Glutamatergic neuron (in vitro differentiated cells): ENCODE measurements around the gene BCKDK. TPM values are rescaled to one million over a fixed set of nuclear protein-coding genes. Genes with fewer than 3 reads are reported as not detected.

Source experiments
- DNase-seq: peaks from one replicate; pipeline ENCODE4 v3.0.0; 2022
- H3K27ac Mint-ChIP-seq: one replicate; pipeline ENCODE4 v1.8.0; 2020; ENCODE audit warnings: mild to moderate bottlenecking, mixed read lengths, inconsistent platforms; ENCODE audit not compliant: unreplicated experiment
- H3K27me3 Mint-ChIP-seq: one replicate; pipeline ENCODE4 v1.8.0; 2020; ENCODE audit warnings: mild to moderate bottlenecking, moderate library complexity, mixed read lengths, inconsistent platforms; ENCODE audit not compliant: unreplicated experiment
- H3K36me3 Mint-ChIP-seq: one replicate; pipeline ENCODE4 v1.8.0; 2020; ENCODE audit warnings: mild to moderate bottlenecking, mixed read lengths, inconsistent platforms; ENCODE audit not compliant: unreplicated experiment
- H3K4me1 Mint-ChIP-seq: one replicate; pipeline ENCODE4 v1.8.0; 2020; ENCODE audit warnings: mild to moderate bottlenecking, low read depth, mixed read lengths, inconsistent platforms; ENCODE audit not compliant: unreplicated experiment
- H3K4me3 Mint-ChIP-seq: one replicate; pipeline ENCODE4 v1.8.0; 2020; ENCODE audit warnings: mild to moderate bottlenecking, mixed read lengths, inconsistent platforms; ENCODE audit not compliant: unreplicated experiment
- H3K9me3 Mint-ChIP-seq: one replicate; pipeline ENCODE4 v1.8.0; 2020; ENCODE audit warnings: mild to moderate bottlenecking, moderate library complexity, mixed read lengths, inconsistent platforms; ENCODE audit not compliant: unreplicated experiment
- total RNA-seq: library from RNA; stranded (reverse); fragmentation: NEBNext Ultra II Directional; extraction: Animal tissue kit (Norgen Biotek cat#: 25700); gene quantifications from one replicate; pipeline ENCODE4 v1.2.1, GENCODE V29; 2021; ENCODE audit not compliant: unreplicated experiment
- TF ChIP-seq, protein P1 (sequence below): fragments of 200-600 bp; sonication (generic); IDR thresholded peaks from one replicate; pipeline ENCODE4 v1.5.0; 2021; ENCODE audit not compliant: partially characterized antibody, unreplicated experiment

Gene BCKDK
- total RNA-seq, 1 donor from 2014 or later, result 62.4 TPM

DNA sequence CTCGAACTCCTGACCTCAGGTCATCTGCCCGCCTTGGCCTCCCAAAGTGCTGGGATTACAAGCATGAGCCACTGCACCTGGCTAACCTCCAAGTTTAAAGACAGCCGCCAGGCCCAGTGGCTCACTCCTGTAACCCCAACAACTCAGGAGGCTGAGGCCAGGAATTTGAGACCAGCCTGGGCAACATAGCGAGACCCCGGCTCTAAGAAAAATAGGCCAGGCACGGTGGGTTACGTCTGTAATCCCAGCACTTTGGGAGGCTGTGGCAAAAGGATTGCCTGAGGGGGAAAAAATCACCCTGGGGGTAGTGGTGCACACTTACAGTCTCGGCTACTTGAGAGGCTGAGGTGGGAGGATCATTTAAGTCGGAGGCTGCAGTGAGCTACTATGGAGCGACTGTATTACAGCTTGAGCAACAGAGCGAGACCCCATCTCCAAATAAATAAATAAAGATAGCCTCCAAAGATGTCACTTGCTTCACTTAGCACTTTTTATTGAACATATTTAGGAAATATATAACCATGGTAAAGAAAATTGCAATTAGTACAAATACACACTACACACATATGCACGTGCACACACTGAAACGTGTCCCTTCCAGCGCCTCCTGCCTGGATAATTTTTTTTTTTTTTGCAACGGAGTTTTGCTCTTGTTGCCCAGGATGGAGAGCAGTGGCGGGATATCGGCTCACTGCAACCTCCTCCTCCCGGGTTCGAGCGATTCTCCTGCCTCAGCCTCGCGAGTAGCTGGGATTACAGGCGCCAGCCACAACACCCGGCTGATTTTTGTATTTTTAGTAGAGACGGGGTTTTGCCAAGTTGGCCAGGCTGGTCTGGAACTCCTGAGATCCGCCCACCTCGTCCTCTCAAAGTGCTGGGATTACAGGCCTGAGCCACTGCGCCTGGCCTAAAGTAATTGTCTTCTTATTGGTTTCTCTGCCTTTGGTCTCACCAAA, 1.4 kb upstream of the BCKDK start:
- H3K4me1 Mint-ChIP-seq, result peaks cover 11% of the 10 kb centered on the region
- DNase-seq, result no peak
- H3K9me3 Mint-ChIP-seq, result peaks cover 17% of the 10 kb centered on the region
- H3K27me3 Mint-ChIP-seq, result peaks cover 8% of the 10 kb centered on the region
- peak overlapping the region; percentile 99 for H3K27ac Mint-ChIP-seq
- TF ChIP-seq, protein P1, sequence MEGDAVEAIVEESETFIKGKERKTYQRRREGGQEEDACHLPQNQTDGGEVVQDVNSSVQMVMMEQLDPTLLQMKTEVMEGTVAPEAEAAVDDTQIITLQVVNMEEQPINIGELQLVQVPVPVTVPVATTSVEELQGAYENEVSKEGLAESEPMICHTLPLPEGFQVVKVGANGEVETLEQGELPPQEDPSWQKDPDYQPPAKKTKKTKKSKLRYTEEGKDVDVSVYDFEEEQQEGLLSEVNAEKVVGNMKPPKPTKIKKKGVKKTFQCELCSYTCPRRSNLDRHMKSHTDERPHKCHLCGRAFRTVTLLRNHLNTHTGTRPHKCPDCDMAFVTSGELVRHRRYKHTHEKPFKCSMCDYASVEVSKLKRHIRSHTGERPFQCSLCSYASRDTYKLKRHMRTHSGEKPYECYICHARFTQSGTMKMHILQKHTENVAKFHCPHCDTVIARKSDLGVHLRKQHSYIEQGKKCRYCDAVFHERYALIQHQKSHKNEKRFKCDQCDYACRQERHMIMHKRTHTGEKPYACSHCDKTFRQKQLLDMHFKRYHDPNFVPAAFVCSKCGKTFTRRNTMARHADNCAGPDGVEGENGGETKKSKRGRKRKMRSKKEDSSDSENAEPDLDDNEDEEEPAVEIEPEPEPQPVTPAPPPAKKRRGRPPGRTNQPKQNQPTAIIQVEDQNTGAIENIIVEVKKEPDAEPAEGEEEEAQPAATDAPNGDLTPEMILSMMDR, result no peak
- H3K4me3 Mint-ChIP-seq, result peak overlapping the region; percentile 89
- no peaks in the 10 kb centered on the region for H3K36me3 Mint-ChIP-seq

DNA sequence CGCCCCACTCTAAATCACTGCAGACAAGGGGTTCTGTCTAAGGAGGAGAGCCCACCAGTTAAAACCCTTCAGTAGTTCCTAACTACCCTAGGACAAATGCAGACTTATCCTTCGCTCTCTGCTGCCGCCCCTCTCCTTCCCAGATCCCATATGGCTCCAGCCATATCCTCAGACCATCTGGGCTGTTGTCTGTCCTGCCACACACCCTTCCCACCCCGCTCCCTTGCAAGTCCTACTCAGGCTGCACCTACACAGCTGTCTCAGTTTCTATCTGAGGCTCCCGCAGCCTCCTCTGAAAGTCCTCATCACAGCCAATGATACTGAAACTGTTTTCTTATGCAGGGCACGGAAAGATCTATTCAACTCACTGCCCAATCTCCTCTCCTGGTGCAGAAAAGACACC, 720 bp upstream of the BCKDK start:
- Mint-ChIP-seq H3K27me3 (peaks cover 8% of the 10 kb centered on the region), H3K27ac (peak overlapping the region; percentile 99)

DNA sequence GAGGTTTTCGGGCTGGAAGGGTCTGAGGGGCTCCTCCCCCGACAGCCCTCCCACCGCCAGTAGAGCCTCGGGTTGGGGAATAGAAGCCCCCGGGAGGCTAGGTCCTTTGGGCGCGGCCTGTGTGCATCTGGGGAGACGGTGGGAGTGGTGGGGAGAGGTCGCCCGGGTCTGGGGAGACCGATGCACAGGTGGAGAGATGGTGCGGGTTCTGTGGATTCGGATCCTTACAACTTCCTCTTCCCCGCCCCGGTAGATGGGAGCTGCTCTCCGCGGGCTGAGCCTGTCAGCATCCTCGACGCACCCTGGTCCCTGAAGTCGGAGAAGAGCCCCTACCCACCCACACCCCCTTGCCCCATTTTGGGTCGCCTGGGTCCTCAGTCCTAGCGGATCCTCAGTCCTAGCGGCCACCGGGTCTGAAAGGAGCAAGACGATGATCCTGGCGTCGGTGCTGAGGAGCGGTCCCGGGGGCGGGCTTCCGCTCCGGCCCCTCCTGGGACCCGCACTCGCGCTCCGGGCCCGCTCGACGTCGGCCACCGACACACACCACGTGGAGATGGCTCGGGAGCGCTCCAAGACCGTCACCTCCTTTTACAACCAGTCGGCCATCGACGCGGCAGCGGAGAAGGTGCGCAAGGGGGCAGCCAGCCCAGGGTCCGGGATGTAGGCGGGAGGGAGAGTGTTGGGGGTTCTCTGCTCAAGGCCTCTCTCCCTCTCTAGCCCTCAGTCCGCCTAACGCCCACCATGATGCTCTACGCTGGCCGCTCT, 790 bp downstream of the BCKDK start:
- H3K27me3 Mint-ChIP-seq, result peaks cover 8% of the 10 kb centered on the region
- peaks cover 11% of the 10 kb centered on the region for H3K4me1 Mint-ChIP-seq
- H3K4me3 Mint-ChIP-seq, result peak overlapping the region; percentile 83
- H3K36me3 Mint-ChIP-seq, result no peaks in the 10 kb centered on the region
- TF ChIP-seq, protein P1, result no peak
- DNase-seq, result no peak
- H3K27ac Mint-ChIP-seq, result peak overlapping the region; percentile 59
- peaks cover 13% of the 10 kb centered on the region for H3K9me3 Mint-ChIP-seq

More for the DNA sequence above, 720 bp upstream of the BCKDK start:
- Mint-ChIP-seq H3K36me3 (no peaks in the 10 kb centered on the region), H3K4me1 (peaks cover 11% of the 10 kb centered on the region), H3K4me3 (peak overlapping the region; percentile 89), H3K9me3 (peaks cover 17% of the 10 kb centered on the region)
- DNase-seq, result peak; percentile 58
- TF ChIP-seq, protein P1, result no peak

DNA sequence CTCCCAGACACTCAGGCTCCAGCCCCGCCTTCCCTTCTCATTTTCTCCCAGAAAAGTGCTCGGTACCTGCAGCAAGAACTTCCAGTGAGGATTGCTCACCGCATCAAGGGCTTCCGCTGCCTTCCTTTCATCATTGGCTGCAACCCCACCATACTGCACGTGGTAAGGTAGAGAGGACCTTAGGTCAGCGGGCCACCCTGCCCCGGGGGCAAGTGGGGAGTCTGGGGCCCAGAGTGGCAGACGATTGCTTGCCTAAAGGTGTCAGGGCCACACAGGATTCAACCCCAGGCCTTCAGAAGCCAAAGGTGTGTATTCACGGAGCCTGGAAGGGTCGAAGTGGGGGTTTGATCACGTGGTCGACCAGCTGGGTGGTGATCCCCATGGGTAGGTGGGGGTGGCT, 1.4 kb downstream of the BCKDK start:
- H3K27me3 Mint-ChIP-seq, result peaks cover 8% of the 10 kb centered on the region
- no peak for DNase-seq
- TF ChIP-seq, protein P1, result no peak
- H3K4me1 Mint-ChIP-seq, result peaks cover 11% of the 10 kb centered on the region
- H3K36me3 Mint-ChIP-seq, result no peaks in the 10 kb centered on the region
- peak overlapping the region; percentile 83 for H3K4me3 Mint-ChIP-seq
- peak overlapping the region; percentile 59 for H3K27ac Mint-ChIP-seq
- H3K9me3 Mint-ChIP-seq, result peaks cover 13% of the 10 kb centered on the region
